HepG2 (cell line): ENCODE data around the gene VAMP2. TPM values are rescaled to one million over a fixed set of nuclear protein-coding genes. Genes with fewer than 3 reads are reported as not detected.

Experiments
- ASH2L ChIP-seq: fragments of 300-600, 200-600 bp; sonication (generic); IDR thresholded peaks from 2 replicates; pipeline ENCODE4 v1.7.0; 2017; ENCODE audit warnings: low read depth, mild to moderate bottlenecking, moderate library complexity, mixed read lengths, low read length; ENCODE audit not compliant: insufficient read length
- CREB1 ChIP-seq, 2 experiments: fragments of 450-650 bp in 1 of 2; IDR thresholded peaks; 2 replicates each; pipeline ENCODE4 v1.6.1; 2016 to 2017; ENCODE audit warnings: control low read depth in 1 of 2, mild to moderate bottlenecking in 1 of 2, missing compliant biosample characterization in 1 of 2, missing genetic modification characterization in 1 of 2
- ERF ChIP-seq: IDR thresholded peaks from 2 replicates; pipeline ENCODE4 v1.6.1; 2018; ENCODE audit warnings: missing biosample characterization, missing genetic modification reagents
- GTF2F1 ChIP-seq: fragments of 150-350 bp; IDR thresholded peaks from 2 replicates; pipeline ENCODE4 v1.6.1; 2014; ENCODE audit warnings: low read length
- MAZ ChIP-seq, 2 experiments: sonication (generic) in 1 of 2; formaldehyde crosslinking in 1 of 2; IDR thresholded peaks; 2 replicates each; pipeline versions ENCODE4 v1.5.0 to v1.6.1; 2012 to 2020; ENCODE audit warnings: low read depth in 2 of 2, mild to moderate bottlenecking in 2 of 2, borderline replicate concordance in 1 of 2, improper control_type of control experiment in 1 of 2, low read length in 1 of 2, missing genetic modification reagents in 1 of 2, moderate library complexity in 1 of 2
- PHF5A ChIP-seq: IDR thresholded peaks from one replicate; pipeline ENCODE4 v1.6.1; 2018; ENCODE audit warnings: low read depth, missing genetic modification reagents; ENCODE audit not compliant: unreplicated experiment
- SIN3B ChIP-seq: fragments of 150-350 bp; IDR thresholded peaks from 2 replicates; pipeline ENCODE4 v1.6.1; 2014; ENCODE audit warnings: low read length
- SMC3 ChIP-seq: IDR thresholded peaks from 2 replicates; pipeline ENCODE4 v1.6.1; 2011; ENCODE audit warnings: low read length, improper control_type of control experiment
- SSRP1 ChIP-seq: IDR thresholded peaks from 2 replicates; pipeline ENCODE4 v1.6.1; 2016; ENCODE audit warnings: control low read depth
- TCF7 ChIP-seq: sonication (generic); IDR thresholded peaks from 2 replicates; pipeline ENCODE4 v1.6.1; 2016; ENCODE audit warnings: antibody characterized with exemption, low read depth
- TFE3 ChIP-seq: IDR thresholded peaks from 2 replicates; pipeline ENCODE4 v1.6.1; 2016
- THAP8 ChIP-seq: sonication (generic); formaldehyde crosslinking; IDR thresholded peaks from 2 replicates; pipeline ENCODE4 v1.5.1; 2020; ENCODE audit warnings: missing genetic modification reagents, mild to moderate bottlenecking, borderline replicate concordance
- U2AF1 ChIP-seq: fragments of 200-400 bp; formaldehyde crosslinking; optimal IDR thresholded peaks from 2 replicates; pipeline ENCODE3; 2017; ENCODE audit warnings: mild to moderate bottlenecking, low read depth, low read length
- ZBTB3 ChIP-seq: sonication (generic); formaldehyde crosslinking; IDR thresholded peaks from 2 replicates; pipeline ENCODE4 v1.4.0; 2020; ENCODE audit warnings: low read depth, mild to moderate bottlenecking, moderate library complexity, missing genetic modification reagents, borderline replicate concordance
- ZNF407 ChIP-seq: sonication (generic); formaldehyde crosslinking; IDR thresholded peaks from one replicate; pipeline ENCODE4 v1.5.1; 2020; ENCODE audit warnings: mild to moderate bottlenecking, missing genetic modification reagents; ENCODE audit errors: not compliant biosample characterization
- ZNF547 ChIP-seq: sonication (generic); formaldehyde crosslinking; IDR thresholded peaks from 2 replicates; pipeline ENCODE4 v1.5.1; 2020; ENCODE audit warnings: mild to moderate bottlenecking, missing genetic modification reagents
- ZNF761 ChIP-seq: sonication (generic); formaldehyde crosslinking; conservative IDR thresholded peaks from 2 replicates; pipeline ENCODE4 v1.4.0; 2020; ENCODE audit warnings: mild to moderate bottlenecking, missing genetic modification reagents
- polyA plus RNA-seq, 8 experiments: library from polyadenylated mRNA; depleted of rRNA in 3 of 8; stranded (reverse) in 7 of 8; unstranded in 1 of 8; fragments of >200 nt; fragmentation: Illumina TruSeq in 4 of 8; extraction: Trizol in 4 of 8; gene quantifications; 2 replicates each; pipeline versions ENCODE4 v1.2.1 to v1.2.3, GENCODE V29; 2011 to 2016; ENCODE audit warnings: low read depth in 4 of 8, missing spikeins in 1 of 8, mixed read lengths in 1 of 8; ENCODE audit not compliant: insufficient read depth in 1 of 8
- total RNA-seq, 5 experiments: library from RNA; depleted of rRNA; stranded (reverse); fragments of >200 nt; fragmentation: Illumina TruSeq; extraction: Trizol; gene quantifications; 2 replicates each; pipeline ENCODE4 v1.2.3, GENCODE V29; 2016; ENCODE audit warnings: low read depth in 1 of 5

The VAMP2 gene
- total and polyA plus RNA-seq, 2 of the 13 experiments (the other 11 are each of a cell fraction or from before 2014, with no cell fraction given): 3.9 to 17.2 TPM

GRCh38 chr17:8120520-8121406, 42.0 kb downstream of the VAMP2 start (continued):
- no peak for TF ChIP-seq ZNF407 (CRISPR knock-in tag)
- no peak for TF ChIP-seq GTF2F1
- TF ChIP-seq MAZ (IDR thresholded peaks at IDR 0.05; ENCODE audit: borderline replicate concordance, low read depth, low read length): peak; percentile 19; the same call in 1 of the 2 replicates
- no peak for TF ChIP-seq MAZ (CRISPR knock-in tag; IDR thresholded peaks at IDR 0.05; ENCODE audit: low read depth)
- no peak for TF ChIP-seq TCF7
- no peak for TF ChIP-seq SSRP1
- TF ChIP-seq ASH2L: peak; percentile 67
- TF ChIP-seq TFE3: no peak
- no peak for TF ChIP-seq ZNF547 (CRISPR knock-in tag)
- TF ChIP-seq ZBTB3 (CRISPR knock-in tag): 0 out of 2 replicates have a peak, but pooled peaks have one; percentile 36
- TF ChIP-seq PHF5A: no peak
- TF ChIP-seq SMC3: no peak
- no peak for TF ChIP-seq U2AF1
- TF ChIP-seq CREB1 (IDR thresholded peaks at IDR 0.05): peak; percentile 35; the same call in 1 of the 2 replicates
- TF ChIP-seq CREB1 (CRISPR knock-in tag; IDR thresholded peaks at IDR 0.05): no peak; the same call in 1 of the 2 replicates
- TF ChIP-seq ERF: peak; percentile 10; the same call in 1 of the 2 replicates
- TF ChIP-seq ZNF761 (CRISPR knock-in tag): no peak
- no peak for TF ChIP-seq THAP8
- TF ChIP-seq SIN3B: no peak
